WTC11 (cell line): ENCODE data around the gene UNC79. TPM values are rescaled to one million over a fixed set of nuclear protein-coding genes. Genes with fewer than 3 reads are reported as not detected.

Source experiments
- ATAC-seq: fragments of 200-7000 bp; cut with Tn5 transposase; 2 replicates; pipeline ENCODE4 v1.10.0; 2021; ENCODE audit warnings: mild to moderate bottlenecking, moderate library complexity
- CTCF ChIA-PET: fragments of 300-600 bp; sonication (Branson Sonifier 250); formaldehyde crosslinking; loops from one replicate; lab custom pipeline; 2021; ENCODE audit warnings: antibody characterized with exemption; lab: Charles Lee
- POLR2A ChIA-PET: fragments of 350-600 bp; sonication (Branson Sonifier 250); formaldehyde crosslinking; loops from one replicate; lab custom pipeline; 2021; ENCODE audit warnings: antibody characterized with exemption; lab: Charles Lee
- DNase-seq: peaks from one replicate; pipeline ENCODE4 v3.0.0; 2021; ENCODE audit warnings: low spot score
- H3K27ac Mint-ChIP-seq: 2 replicates; pipeline ENCODE4 v1.8.0; 2021; ENCODE audit warnings: mixed read lengths
- H3K27me3 Mint-ChIP-seq: 2 replicates; pipeline ENCODE4 v1.8.0; 2021; ENCODE audit warnings: low read depth, mild to moderate bottlenecking, moderate library complexity, mixed read lengths
- H3K36me3 Mint-ChIP-seq: 2 replicates; pipeline ENCODE4 v1.8.0; 2021; ENCODE audit warnings: mixed read lengths
- H3K4me1 Mint-ChIP-seq: 2 replicates; pipeline ENCODE4 v1.8.0; 2022; ENCODE audit warnings: mixed read lengths
- H3K4me3 Mint-ChIP-seq: 2 replicates; pipeline ENCODE4 v1.8.0; 2021; ENCODE audit warnings: mild to moderate bottlenecking, moderate library complexity, mixed read lengths
- H3K9me3 Mint-ChIP-seq: 2 replicates; pipeline ENCODE4 v1.8.0; 2021; ENCODE audit warnings: mixed read lengths
- AR ChIP-seq: fragments of 250-450 bp; sonication (Bioruptor Pico); IDR thresholded peaks from 2 replicates; pipeline ENCODE4 v1.9.0; 2021; ENCODE audit warnings: mild to moderate bottlenecking
- FOXK1 ChIP-seq: sonication (generic); formaldehyde crosslinking; IDR thresholded peaks from 2 replicates; pipeline ENCODE4 v1.8.0; 2022; ENCODE audit warnings: mild to moderate bottlenecking, moderate library complexity, missing genetic modification reagents
- IRF2 ChIP-seq: sonication (generic); formaldehyde crosslinking; IDR thresholded peaks from 2 replicates; pipeline ENCODE4 v1.8.0; 2022; ENCODE audit warnings: low read depth, missing genetic modification reagents, borderline replicate concordance
- MLX ChIP-seq: sonication (generic); formaldehyde crosslinking; IDR thresholded peaks from 2 replicates; pipeline ENCODE4 v1.8.1; 2023; ENCODE audit warnings: mild to moderate bottlenecking, missing genetic modification reagents, moderate library complexity
- NFYB ChIP-seq: sonication (generic); formaldehyde crosslinking; conservative IDR thresholded peaks from 2 replicates; pipeline ENCODE4 v1.8.0; 2022; ENCODE audit warnings: low read depth, missing genetic modification reagents
- NR1H2 ChIP-seq: sonication (generic); formaldehyde crosslinking; IDR thresholded peaks from 2 replicates; pipeline ENCODE4 v1.9.0; 2021; ENCODE audit warnings: mild to moderate bottlenecking, moderate library complexity, missing genetic modification reagents
- SP1 ChIP-seq: sonication (generic); formaldehyde crosslinking; conservative IDR thresholded peaks from 2 replicates; pipeline ENCODE4 v1.8.1; 2022; ENCODE audit warnings: missing genetic modification reagents
- ZNF232 ChIP-seq: sonication (generic); formaldehyde crosslinking; IDR thresholded peaks from 2 replicates; pipeline ENCODE4 v1.8.0; 2022; ENCODE audit warnings: mild to moderate bottlenecking, missing genetic modification reagents
- ZNF263 ChIP-seq: sonication (generic); formaldehyde crosslinking; IDR thresholded peaks from 2 replicates; pipeline ENCODE4 v1.8.1; 2022; ENCODE audit warnings: low read depth, mild to moderate bottlenecking, moderate library complexity, missing genetic modification reagents
- ZNF671 ChIP-seq: fragments of 250-450 bp; sonication (Bioruptor Pico); IDR thresholded peaks from 2 replicates; pipeline ENCODE4 v1.8.0; 2021; ENCODE audit warnings: mild to moderate bottlenecking
- total RNA-seq: library from RNA; stranded (reverse); gene quantifications from 3 replicates; pipeline ENCODE4 v1.2.3, GENCODE V29; 2021
- TF ChIP-seq, protein P1 (sequence below): sonication (generic); formaldehyde crosslinking; IDR thresholded peaks from 2 replicates; pipeline ENCODE4 v1.8.1; 2023; ENCODE audit warnings: mild to moderate bottlenecking, missing genetic modification reagents, borderline replicate concordance
- TF ChIP-seq, protein P2 (sequence below): sonication (generic); formaldehyde crosslinking; IDR thresholded peaks from 2 replicates; pipeline ENCODE4 v1.8.1; 2022; ENCODE audit warnings: mild to moderate bottlenecking, moderate library complexity, missing genetic modification reagents
- TF ChIP-seq, protein P3 (sequence below): sonication (generic); formaldehyde crosslinking; IDR thresholded peaks from 2 replicates; pipeline ENCODE4 v1.8.0; 2022; ENCODE audit warnings: mild to moderate bottlenecking, missing genetic modification reagents
- TF ChIP-seq, protein P4 (sequence below): fragments of 250-450 bp; sonication (Bioruptor Pico); conservative IDR thresholded peaks from 2 replicates; pipeline ENCODE4 v1.9.0; 2021; ENCODE audit warnings: mild to moderate bottlenecking

The UNC79 gene
- total RNA-seq, 1 experiment from 2014 or later: 2.1 TPM

GRCh38 chr14:93707475-93707874, 276.7 kb downstream of the UNC79 start:
- CTCF ChIA-PET: no interaction called here
- TF ChIP-seq, protein P1, sequence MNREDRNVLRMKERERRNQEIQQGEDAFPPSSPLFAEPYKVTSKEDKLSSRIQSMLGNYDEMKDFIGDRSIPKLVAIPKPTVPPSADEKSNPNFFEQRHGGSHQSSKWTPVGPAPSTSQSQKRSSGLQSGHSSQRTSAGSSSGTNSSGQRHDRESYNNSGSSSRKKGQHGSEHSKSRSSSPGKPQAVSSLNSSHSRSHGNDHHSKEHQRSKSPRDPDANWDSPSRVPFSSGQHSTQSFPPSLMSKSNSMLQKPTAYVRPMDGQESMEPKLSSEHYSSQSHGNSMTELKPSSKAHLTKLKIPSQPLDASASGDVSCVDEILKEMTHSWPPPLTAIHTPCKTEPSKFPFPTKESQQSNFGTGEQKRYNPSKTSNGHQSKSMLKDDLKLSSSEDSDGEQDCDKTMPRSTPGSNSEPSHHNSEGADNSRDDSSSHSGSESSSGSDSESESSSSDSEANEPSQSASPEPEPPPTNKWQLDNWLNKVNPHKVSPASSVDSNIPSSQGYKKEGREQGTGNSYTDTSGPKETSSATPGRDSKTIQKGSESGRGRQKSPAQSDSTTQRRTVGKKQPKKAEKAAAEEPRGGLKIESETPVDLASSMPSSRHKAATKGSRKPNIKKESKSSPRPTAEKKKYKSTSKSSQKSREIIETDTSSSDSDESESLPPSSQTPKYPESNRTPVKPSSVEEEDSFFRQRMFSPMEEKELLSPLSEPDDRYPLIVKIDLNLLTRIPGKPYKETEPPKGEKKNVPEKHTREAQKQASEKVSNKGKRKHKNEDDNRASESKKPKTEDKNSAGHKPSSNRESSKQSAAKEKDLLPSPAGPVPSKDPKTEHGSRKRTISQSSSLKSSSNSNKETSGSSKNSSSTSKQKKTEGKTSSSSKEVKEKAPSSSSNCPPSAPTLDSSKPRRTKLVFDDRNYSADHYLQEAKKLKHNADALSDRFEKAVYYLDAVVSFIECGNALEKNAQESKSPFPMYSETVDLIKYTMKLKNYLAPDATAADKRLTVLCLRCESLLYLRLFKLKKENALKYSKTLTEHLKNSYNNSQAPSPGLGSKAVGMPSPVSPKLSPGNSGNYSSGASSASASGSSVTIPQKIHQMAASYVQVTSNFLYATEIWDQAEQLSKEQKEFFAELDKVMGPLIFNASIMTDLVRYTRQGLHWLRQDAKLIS (CRISPR knock-in tag): no peak
- no peak for TF ChIP-seq MLX (CRISPR knock-in tag)
- no peak for TF ChIP-seq AR (CRISPR knock-in tag)
- TF ChIP-seq FOXK1 (CRISPR knock-in tag): no peak
- TF ChIP-seq, protein P2, sequence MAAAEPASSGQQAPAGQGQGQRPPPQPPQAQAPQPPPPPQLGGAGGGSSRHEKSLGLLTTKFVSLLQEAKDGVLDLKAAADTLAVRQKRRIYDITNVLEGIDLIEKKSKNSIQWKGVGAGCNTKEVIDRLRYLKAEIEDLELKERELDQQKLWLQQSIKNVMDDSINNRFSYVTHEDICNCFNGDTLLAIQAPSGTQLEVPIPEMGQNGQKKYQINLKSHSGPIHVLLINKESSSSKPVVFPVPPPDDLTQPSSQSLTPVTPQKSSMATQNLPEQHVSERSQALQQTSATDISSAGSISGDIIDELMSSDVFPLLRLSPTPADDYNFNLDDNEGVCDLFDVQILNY (CRISPR knock-in tag): no peak
- TF ChIP-seq IRF2: no peak
- no peak for TF ChIP-seq NR1H2 (CRISPR knock-in tag)
- TF ChIP-seq, protein P3, sequence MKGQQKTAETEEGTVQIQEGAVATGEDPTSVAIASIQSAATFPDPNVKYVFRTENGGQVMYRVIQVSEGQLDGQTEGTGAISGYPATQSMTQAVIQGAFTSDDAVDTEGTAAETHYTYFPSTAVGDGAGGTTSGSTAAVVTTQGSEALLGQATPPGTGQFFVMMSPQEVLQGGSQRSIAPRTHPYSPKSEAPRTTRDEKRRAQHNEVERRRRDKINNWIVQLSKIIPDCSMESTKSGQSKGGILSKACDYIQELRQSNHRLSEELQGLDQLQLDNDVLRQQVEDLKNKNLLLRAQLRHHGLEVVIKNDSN (CRISPR knock-in tag): no peak
- TF ChIP-seq ZNF263 (CRISPR knock-in tag): no peak
- no peak for TF ChIP-seq ZNF232 (CRISPR knock-in tag)
- TF ChIP-seq SP1 (CRISPR knock-in tag): no peak
- TF ChIP-seq, protein P4, sequence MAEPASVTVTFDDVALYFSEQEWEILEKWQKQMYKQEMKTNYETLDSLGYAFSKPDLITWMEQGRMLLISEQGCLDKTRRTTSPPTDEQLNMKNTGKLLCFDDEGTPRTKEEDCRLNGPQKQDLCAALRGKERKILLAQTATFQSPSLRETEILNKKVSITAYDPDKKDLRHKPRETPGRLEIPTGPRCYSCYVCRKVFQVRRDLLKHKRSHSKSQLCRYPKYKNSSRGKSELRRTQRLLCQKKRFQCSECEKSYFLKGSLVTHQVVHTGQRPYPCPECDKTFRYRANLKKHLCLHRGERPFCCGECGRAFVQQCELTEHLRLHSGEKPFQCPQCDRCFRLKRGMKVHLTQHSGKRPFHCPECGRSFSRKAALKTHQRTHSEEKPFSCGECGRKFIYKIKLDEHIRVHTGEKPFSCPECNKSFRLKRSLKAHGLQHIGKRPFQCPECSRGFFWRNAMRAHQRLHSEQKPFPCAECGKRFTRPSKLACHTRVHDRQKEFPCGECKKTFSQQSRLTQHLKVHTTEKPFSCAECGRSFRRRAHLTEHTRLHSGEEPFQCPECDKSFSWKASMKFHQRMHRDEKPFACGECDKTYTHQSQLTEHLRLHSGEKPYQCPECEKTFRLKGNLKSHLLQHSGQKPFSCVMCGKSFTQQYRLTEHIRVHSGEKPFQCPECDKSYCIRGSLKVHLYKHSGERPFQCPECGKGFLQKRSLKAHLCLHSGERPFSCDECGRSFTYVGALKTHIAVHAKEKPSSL (CRISPR knock-in tag): no peak

GRCh38 chr14:93708311-93708734, 277.6 kb downstream of the UNC79 start:
- no peak overlapping the region for H3K27ac Mint-ChIP-seq
- no peaks in the 10 kb centered on the region for H3K36me3 Mint-ChIP-seq
- TF ChIP-seq ZNF671 (CRISPR knock-in tag) (no peak), ZNF263 (CRISPR knock-in tag) (no peak), ZNF232 (CRISPR knock-in tag) (no peak), NFYB (CRISPR knock-in tag) (no peak)
- TF ChIP-seq, protein P4 (CRISPR knock-in tag): no peak
- H3K4me1 Mint-ChIP-seq: peaks cover 13% of the 10 kb centered on the region
- ChIA-PET POLR2A (no interaction called here), CTCF (no interaction called here)
- ATAC-seq (no peak), DNase-seq (no peak)
- no peaks in the 10 kb centered on the region for H3K27me3 Mint-ChIP-seq
- H3K9me3 Mint-ChIP-seq: no peaks in the 10 kb centered on the region
- H3K4me3 Mint-ChIP-seq: no peak overlapping the region

More at GRCh38 chr14:93707475-93707874, 276.7 kb downstream of the UNC79 start:
- Mint-ChIP-seq H3K27ac (no peak overlapping the region), H3K9me3 (no peaks in the 10 kb centered on the region), H3K36me3 (no peaks in the 10 kb centered on the region), H3K27me3 (no peaks in the 10 kb centered on the region), H3K4me3 (no peak overlapping the region), H3K4me1 (peaks cover 6% of the 10 kb centered on the region)
- no peak for DNase-seq
- ATAC-seq: no peak
- POLR2A ChIA-PET: no interaction called here
